Neural cell (in vitro differentiated cells): Measurements from ENCODE around the gene DDN. TPM values are rescaled to one million over a fixed set of nuclear protein-coding genes. Genes with fewer than 3 reads are reported as not detected.

Source experiments
- H2AFZ ChIP-seq: fragments of 200-600, 300-800 bp; sonication (generic), shearing (Covaris generic); 2 replicates; pipeline ENCODE4 v1.6.0; 2014; ENCODE audit warnings: low read depth, mild to moderate bottlenecking, antibody characterized with exemption, low read length, moderate library complexity
- H3F3A ChIP-seq: fragments of 200-600 bp; shearing (Covaris generic); 2 replicates; pipeline ENCODE4 v1.6.1; 2016; ENCODE audit warnings: mild to moderate bottlenecking, moderate library complexity, mixed read lengths, antibody characterized with exemption, low read length; ENCODE audit not compliant: insufficient read depth, poor library complexity, severe bottlenecking
- H3K27ac ChIP-seq: fragments of 200-600, 300-800 bp; sonication (generic), shearing (Covaris generic); 2 replicates; pipeline ENCODE4 v1.5.1; 2014; ENCODE audit warnings: mild to moderate bottlenecking, low read length, moderate library complexity
- H3K27me3 ChIP-seq: fragments of 300-800, 200-600 bp; sonication (generic), shearing (Covaris generic); 2 replicates; pipeline ENCODE4 v1.6.0; 2014; ENCODE audit warnings: mild to moderate bottlenecking, low read depth, low read length, moderate library complexity; ENCODE audit not compliant: insufficient read depth
- H3K36me3 ChIP-seq: fragments of 300-800, 200-600 bp; sonication (generic), shearing (Covaris generic); 2 replicates; pipeline ENCODE4 v1.5.1; 2014; ENCODE audit warnings: mild to moderate bottlenecking, antibody characterized with exemption, low read length, moderate library complexity; ENCODE audit not compliant: insufficient read depth
- H3K4me2 ChIP-seq: fragments of 300-800, 200-600 bp; sonication (generic), shearing (Covaris generic); 2 replicates; pipeline ENCODE4 v1.6.0; 2014; ENCODE audit warnings: mild to moderate bottlenecking, low read length
- H3K4me3 ChIP-seq: fragments of 300-800, 200-600 bp; sonication (generic), shearing (Covaris generic); 2 replicates; pipeline ENCODE4 v1.5.1; 2014; ENCODE audit warnings: mild to moderate bottlenecking, low read length, moderate library complexity
- H3K79me2 ChIP-seq: fragments of 200-600 bp; shearing (Covaris generic); replicated peaks from 2 replicates; pipeline ENCODE4 v1.6.0; 2014; ENCODE audit warnings: mild to moderate bottlenecking, low read length, moderate library complexity; ENCODE audit not compliant: insufficient read depth
- H3K9ac ChIP-seq: fragments of 300-800, 200-600 bp; sonication (generic), shearing (Covaris generic); 2 replicates; pipeline ENCODE4 v1.6.1; 2016; ENCODE audit warnings: mild to moderate bottlenecking, low read length, mixed read lengths
- H3K9me2 ChIP-seq: fragments of 200-600 bp; shearing (Covaris generic); 2 replicates; pipeline ENCODE4 v1.6.1; 2016; ENCODE audit warnings: mild to moderate bottlenecking, low read length, mixed read lengths; ENCODE audit not compliant: insufficient read depth
- H3K9me3 ChIP-seq: fragments of 200-600, 300-800 bp; sonication (generic), shearing (Covaris generic); 2 replicates; pipeline ENCODE4 v1.6.1; 2016; ENCODE audit warnings: mild to moderate bottlenecking, mixed run types, low read length, moderate library complexity, mixed read lengths
- H4K20me1 ChIP-seq: fragments of 200-600 bp; shearing (Covaris generic); 2 replicates; pipeline ENCODE4 v1.6.1; 2016; ENCODE audit warnings: mild to moderate bottlenecking, mixed run types; ENCODE audit not compliant: insufficient read depth
- EP300 ChIP-seq: fragments of 450-650 bp; conservative IDR thresholded peaks from 2 replicates; pipeline ENCODE4 v1.6.1; 2014; ENCODE audit warnings: antibody characterized with exemption, mild to moderate bottlenecking, moderate library complexity; ENCODE audit not compliant: poor library complexity, severe bottlenecking
- EZH2 ChIP-seq: fragments of 200-600, 300-800 bp; shearing (Covaris generic), sonication (generic); IDR thresholded peaks from 2 replicates; pipeline ENCODE4 v1.6.1; 2014; ENCODE audit warnings: antibody characterized with exemption, low read length, borderline replicate concordance, mild to moderate bottlenecking; ENCODE audit not compliant: insufficient read depth, poor library complexity, severe bottlenecking
- MXI1 ChIP-seq: fragments of 450-650 bp; conservative IDR thresholded peaks from 2 replicates; pipeline ENCODE4 v1.6.1; 2014; ENCODE audit warnings: antibody characterized with exemption, mild to moderate bottlenecking; ENCODE audit not compliant: poor library complexity, severe bottlenecking
- POLR2AphosphoS5 ChIP-seq: IDR thresholded peaks from 2 replicates; pipeline ENCODE4 v1.6.1; 2012
- RAD21 ChIP-seq: fragments of 450-650 bp; conservative IDR thresholded peaks from 2 replicates; pipeline ENCODE4 v1.6.1; 2014; ENCODE audit warnings: antibody characterized with exemption, mild to moderate bottlenecking, moderate library complexity
- SMC3 ChIP-seq: fragments of 450-650 bp; conservative IDR thresholded peaks from 2 replicates; pipeline ENCODE4 v1.6.1; 2014; ENCODE audit warnings: antibody characterized with exemption, mild to moderate bottlenecking, moderate library complexity; ENCODE audit not compliant: poor library complexity
- TAF1 ChIP-seq: IDR thresholded peaks from 2 replicates; pipeline ENCODE4 v1.6.1; 2012; ENCODE audit warnings: low read depth
- polyA plus RNA-seq: library from polyadenylated mRNA; depleted of rRNA; stranded (reverse); fragments of >200 nt; gene quantifications from 2 replicates; pipeline ENCODE4 v1.2.3, GENCODE V29; 2014
- TF ChIP-seq, protein P1 (sequence below): fragments of 450-650 bp; IDR thresholded peaks from 2 replicates; pipeline ENCODE4 v1.5.1; 2014; ENCODE audit warnings: antibody characterized with exemption, mild to moderate bottlenecking, moderate library complexity; ENCODE audit not compliant: poor library complexity, severe bottlenecking
- TF ChIP-seq, protein P2 (sequence below): IDR thresholded peaks from 2 replicates; pipeline ENCODE4 v1.6.1; 2012; ENCODE audit warnings: borderline replicate concordance

DDN gene
- polyA plus RNA-seq, 1 donor from 2014 or later: 0.51 TPM

DNA sequence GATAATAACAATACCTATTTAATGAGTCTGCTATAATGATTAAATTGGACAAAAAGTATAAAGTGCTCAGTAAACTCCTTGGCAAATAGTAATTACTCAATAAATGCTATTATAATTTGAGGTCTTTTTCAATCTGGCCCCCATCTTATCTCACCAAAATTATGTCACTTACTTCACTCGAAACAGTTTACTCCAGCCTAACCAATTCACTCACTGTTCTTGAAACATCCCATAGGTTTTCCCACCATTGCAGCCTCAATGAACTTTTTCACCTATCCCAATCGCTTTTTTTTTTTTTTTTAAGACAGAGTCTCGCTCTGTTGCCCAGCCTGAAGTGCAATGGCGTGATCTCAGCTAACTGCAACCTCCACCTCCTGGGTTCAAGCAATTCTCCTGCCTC, 36.9 kb upstream of the DDN start:
- Histone ChIP-seq H2AFZ (no peak overlapping the region), H3K27ac (no peak overlapping the region), H3K79me2 (no peaks in the 10 kb centered on the region), H3F3A (no peaks in the 10 kb centered on the region), H3K4me3 (no peak overlapping the region), H3K9me2 (no peaks in the 10 kb centered on the region), H3K36me3 (no peaks in the 10 kb centered on the region), H3K9me3 (no peaks in the 10 kb centered on the region), H3K27me3 (no peaks in the 10 kb centered on the region), H3K4me2 (no peak overlapping the region), H3K9ac (no peak overlapping the region), H4K20me1 (no peaks in the 10 kb centered on the region)
- TF ChIP-seq SMC3: no peak

DNA sequence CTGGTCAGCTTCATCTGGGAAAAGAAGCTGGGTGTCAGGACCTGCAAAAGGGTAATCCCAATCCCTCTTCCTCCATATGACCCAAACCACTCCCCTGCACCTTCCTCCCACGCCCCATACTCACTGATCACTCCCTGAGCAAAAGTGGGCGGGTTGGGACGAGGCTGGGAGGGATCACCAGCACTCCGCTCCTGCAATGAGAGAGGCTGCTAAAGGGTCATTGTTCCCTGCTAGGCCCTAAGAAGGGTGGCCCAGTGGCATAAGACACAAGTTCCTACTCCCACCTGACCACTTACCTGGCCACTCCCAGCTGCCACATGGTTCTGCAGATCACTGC, 35.1 kb upstream of the DDN start:
- Histone ChIP-seq H3K79me2 (no peaks in the 10 kb centered on the region), H3K4me3 (no peak overlapping the region), H3K27me3 (no peaks in the 10 kb centered on the region), H3K9me3 (no peaks in the 10 kb centered on the region), H3K36me3 (no peaks in the 10 kb centered on the region), H4K20me1 (no peaks in the 10 kb centered on the region), H3K4me2 (no peak overlapping the region), H3K9me2 (no peaks in the 10 kb centered on the region), H3K27ac (no peak overlapping the region), H2AFZ (no peak overlapping the region), H3F3A (no peaks in the 10 kb centered on the region), H3K9ac (no peak overlapping the region)
- TF ChIP-seq SMC3 (no peak), MXI1 (no peak)
- TF ChIP-seq, protein P1, sequence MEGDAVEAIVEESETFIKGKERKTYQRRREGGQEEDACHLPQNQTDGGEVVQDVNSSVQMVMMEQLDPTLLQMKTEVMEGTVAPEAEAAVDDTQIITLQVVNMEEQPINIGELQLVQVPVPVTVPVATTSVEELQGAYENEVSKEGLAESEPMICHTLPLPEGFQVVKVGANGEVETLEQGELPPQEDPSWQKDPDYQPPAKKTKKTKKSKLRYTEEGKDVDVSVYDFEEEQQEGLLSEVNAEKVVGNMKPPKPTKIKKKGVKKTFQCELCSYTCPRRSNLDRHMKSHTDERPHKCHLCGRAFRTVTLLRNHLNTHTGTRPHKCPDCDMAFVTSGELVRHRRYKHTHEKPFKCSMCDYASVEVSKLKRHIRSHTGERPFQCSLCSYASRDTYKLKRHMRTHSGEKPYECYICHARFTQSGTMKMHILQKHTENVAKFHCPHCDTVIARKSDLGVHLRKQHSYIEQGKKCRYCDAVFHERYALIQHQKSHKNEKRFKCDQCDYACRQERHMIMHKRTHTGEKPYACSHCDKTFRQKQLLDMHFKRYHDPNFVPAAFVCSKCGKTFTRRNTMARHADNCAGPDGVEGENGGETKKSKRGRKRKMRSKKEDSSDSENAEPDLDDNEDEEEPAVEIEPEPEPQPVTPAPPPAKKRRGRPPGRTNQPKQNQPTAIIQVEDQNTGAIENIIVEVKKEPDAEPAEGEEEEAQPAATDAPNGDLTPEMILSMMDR: no peak

DNA sequence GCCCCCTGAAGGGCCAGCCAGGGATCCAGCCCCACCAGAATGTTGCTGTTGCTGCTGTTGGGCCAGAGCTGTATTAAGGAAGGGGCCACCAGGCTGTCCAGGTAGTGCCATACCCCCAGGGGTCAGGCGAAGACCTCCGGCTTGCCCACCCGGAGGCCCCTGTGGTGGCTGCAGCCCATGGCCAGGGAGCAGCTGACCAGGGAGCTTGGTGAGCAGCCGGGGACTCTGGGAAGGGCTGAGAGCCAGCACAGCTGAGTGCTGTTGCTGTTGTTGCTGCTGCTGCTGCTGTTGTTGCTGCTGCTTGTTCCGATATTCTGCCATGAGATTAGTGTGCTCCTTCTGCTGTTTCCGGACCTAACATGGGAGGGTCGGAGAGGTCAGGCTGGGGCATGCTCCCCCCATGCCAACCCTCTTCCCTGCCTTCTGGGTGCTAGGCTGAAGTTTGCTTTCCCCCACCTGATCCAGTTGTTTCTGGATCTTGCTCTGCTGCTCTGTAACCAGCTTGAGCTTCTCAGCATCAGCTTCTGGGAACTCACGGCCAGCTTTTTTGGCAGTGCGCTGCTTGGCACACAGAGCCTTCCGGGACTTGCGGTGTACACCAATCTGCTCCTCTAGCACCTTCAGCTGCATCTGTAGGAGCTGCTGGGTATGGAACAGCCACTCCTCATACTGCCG, 34.6 kb upstream of the DDN start:
- Histone ChIP-seq H3K9me2 (no peaks in the 10 kb centered on the region), H3F3A (no peaks in the 10 kb centered on the region), H3K27me3 (no peaks in the 10 kb centered on the region), H3K36me3 (no peaks in the 10 kb centered on the region), H3K27ac (no peak overlapping the region), H3K4me3 (no peak overlapping the region), H2AFZ (no peak overlapping the region), H3K4me2 (no peak overlapping the region), H4K20me1 (no peaks in the 10 kb centered on the region), H3K9me3 (no peaks in the 10 kb centered on the region), H3K9ac (no peak overlapping the region), H3K79me2 (no peaks in the 10 kb centered on the region)
- TF ChIP-seq, protein P1: no peak
- TF ChIP-seq EZH2 (no peak), RAD21 (no peak), TAF1 (no peak), SMC3 (no peak), MXI1 (no peak), EP300 (no peak), POLR2AphosphoS5 (no peak)
- TF ChIP-seq, protein P2, sequence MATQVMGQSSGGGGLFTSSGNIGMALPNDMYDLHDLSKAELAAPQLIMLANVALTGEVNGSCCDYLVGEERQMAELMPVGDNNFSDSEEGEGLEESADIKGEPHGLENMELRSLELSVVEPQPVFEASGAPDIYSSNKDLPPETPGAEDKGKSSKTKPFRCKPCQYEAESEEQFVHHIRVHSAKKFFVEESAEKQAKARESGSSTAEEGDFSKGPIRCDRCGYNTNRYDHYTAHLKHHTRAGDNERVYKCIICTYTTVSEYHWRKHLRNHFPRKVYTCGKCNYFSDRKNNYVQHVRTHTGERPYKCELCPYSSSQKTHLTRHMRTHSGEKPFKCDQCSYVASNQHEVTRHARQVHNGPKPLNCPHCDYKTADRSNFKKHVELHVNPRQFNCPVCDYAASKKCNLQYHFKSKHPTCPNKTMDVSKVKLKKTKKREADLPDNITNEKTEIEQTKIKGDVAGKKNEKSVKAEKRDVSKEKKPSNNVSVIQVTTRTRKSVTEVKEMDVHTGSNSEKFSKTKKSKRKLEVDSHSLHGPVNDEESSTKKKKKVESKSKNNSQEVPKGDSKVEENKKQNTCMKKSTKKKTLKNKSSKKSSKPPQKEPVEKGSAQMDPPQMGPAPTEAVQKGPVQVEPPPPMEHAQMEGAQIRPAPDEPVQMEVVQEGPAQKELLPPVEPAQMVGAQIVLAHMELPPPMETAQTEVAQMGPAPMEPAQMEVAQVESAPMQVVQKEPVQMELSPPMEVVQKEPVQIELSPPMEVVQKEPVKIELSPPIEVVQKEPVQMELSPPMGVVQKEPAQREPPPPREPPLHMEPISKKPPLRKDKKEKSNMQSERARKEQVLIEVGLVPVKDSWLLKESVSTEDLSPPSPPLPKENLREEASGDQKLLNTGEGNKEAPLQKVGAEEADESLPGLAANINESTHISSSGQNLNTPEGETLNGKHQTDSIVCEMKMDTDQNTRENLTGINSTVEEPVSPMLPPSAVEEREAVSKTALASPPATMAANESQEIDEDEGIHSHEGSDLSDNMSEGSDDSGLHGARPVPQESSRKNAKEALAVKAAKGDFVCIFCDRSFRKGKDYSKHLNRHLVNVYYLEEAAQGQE: no peak
